Kidney (tissue), 14 donors: ENCODE data around the gene NABP2. TPM values are rescaled to one million over a fixed set of nuclear protein-coding genes. Genes with fewer than 3 reads are reported as not detected.

Experiments used
- DNase-seq, 5 donors: peaks; one replicate each; pipeline ENCODE4 v3.0.0-alpha.2; 2013 to 2020
- FAIRE-seq: peaks from 2 replicates; lab custom pipeline; 2012; peaks lifted over from hg19 to GRCh38; lab: Jason Lieb, UNC
- H3K27ac ChIP-seq, 2 donors: one replicate each; pipeline ENCODE4 v1.7.0; 2013; ENCODE audit warnings: low read depth in 2 of 2, low read length in 2 of 2, inconsistent platforms in 1 of 2
- H3K27me3 ChIP-seq: one replicate; pipeline ENCODE4 v1.7.1; 2013; ENCODE audit warnings: low read length, inconsistent platforms; ENCODE audit not compliant: control insufficient read depth, insufficient read depth
- H3K36me3 ChIP-seq, 3 donors: one replicate each; pipeline versions ENCODE4 v1.7.0 to v1.7.1; 2013; ENCODE audit warnings: low read length in 3 of 3, control low read depth in 1 of 3, inconsistent platforms in 1 of 3; ENCODE audit not compliant: insufficient read depth in 3 of 3, control insufficient read depth in 2 of 3
- H3K4me1 ChIP-seq, 3 donors: one replicate each; pipeline versions ENCODE4 v1.7.0 to v1.7.1; 2013; ENCODE audit warnings: low read length in 3 of 3, inconsistent platforms in 1 of 3, low read depth in 1 of 3; ENCODE audit not compliant: control insufficient read depth in 2 of 3, insufficient read depth in 2 of 3
- H3K4me3 ChIP-seq, 3 donors: one replicate each; pipeline versions ENCODE4 v1.7.0 to v1.8.1; 2013; ENCODE audit warnings: low read length in 3 of 3, control low read depth in 1 of 3, inconsistent platforms in 1 of 3
- H3K9ac ChIP-seq, 3 donors: one replicate each; pipeline versions ENCODE4 v1.7.0 to v1.7.1; 2013; ENCODE audit warnings: low read length in 3 of 3, control low read depth in 1 of 3, inconsistent platforms in 1 of 3
- H3K9me3 ChIP-seq, 3 donors: one replicate each; pipeline versions ENCODE4 v1.7.0 to v1.7.1; 2013; ENCODE audit warnings: low read length in 3 of 3, control low read depth in 1 of 3, inconsistent platforms in 1 of 3; ENCODE audit not compliant: control insufficient read depth in 2 of 3, insufficient read depth in 1 of 3
- CTCF ChIP-seq: IDR thresholded peaks from 3 replicates; pipeline ENCODE4 v1.5.1; 2012; ENCODE audit warnings: mild to moderate bottlenecking, moderate library complexity, borderline replicate concordance; ENCODE audit not compliant: insufficient read depth; ENCODE audit errors: extremely low read depth
- intact Hi-C: fragments of 100-400 bp; cut with DNase I; formaldehyde crosslinking; loops from one replicate; pipeline ENCODE4 v1.11.1; 2022
- polyA plus RNA-seq: library from polyadenylated mRNA; stranded (reverse); fragments of 350-450 nt; fragmentation: Illumina TruSeq; extraction: RNeasy Lipid Tissue Mini Kit (QIAGEN cat#74804); gene quantifications from one replicate; pipeline ENCODE4 v1.2.3, GENCODE V29; 2014; ENCODE audit warnings: low read depth, low replicate concordance; ENCODE audit not compliant: insufficient read depth
- total RNA-seq: library from RNA; stranded (reverse); fragmentation: NEBNext Ultra II Directional; extraction: Animal tissue kit (Norgen Biotek cat#: 25700); gene quantifications from one replicate; pipeline ENCODE4 v1.2.1, GENCODE V29; 2021
- donor health status: control.
- donor health status: control.
- donor health status: control.
- donor health status: control.
- donor health status: control.
- donor health status: DM: yes; HTN: yes; CAD: no.
- donor health status: Normal renal cell carcinoma (clear cell type).

NABP2 gene
- total and polyA plus RNA-seq, 2 donors from 2014 or later = 31.0 to 42.3 TPM

DNA sequence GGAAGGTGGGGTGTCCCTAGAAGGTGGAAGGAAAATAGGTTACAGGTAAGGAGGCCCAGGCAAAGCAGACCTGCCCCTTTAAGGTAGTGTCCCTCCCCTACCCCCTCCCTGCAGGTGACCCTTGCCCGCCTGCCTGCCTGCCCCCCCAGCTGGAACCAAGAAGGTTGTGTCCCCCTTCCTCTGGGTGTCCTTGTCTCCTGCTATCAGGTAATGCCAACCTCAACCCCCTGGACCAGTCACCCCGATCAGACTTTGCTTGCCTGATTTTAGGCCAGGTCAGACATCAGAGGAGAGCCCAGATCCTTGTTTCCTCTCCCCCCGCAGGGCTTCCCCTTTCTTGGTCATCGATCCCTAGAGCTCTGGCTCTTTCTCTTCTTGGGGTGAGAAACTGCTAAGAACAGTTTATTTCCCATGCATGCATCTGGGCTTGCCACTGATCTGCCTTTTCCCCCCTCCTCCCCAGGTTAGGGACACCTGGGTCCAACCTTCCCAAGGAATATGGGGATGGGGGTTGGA is 5.8 kb downstream of the NABP2 start, which contains the start of gene SLC39A5:
Gene SLC39A5, plus strand, starts transcription at position 136 of the 516 bp plus-strand sequence. CDS start 1,224 bp downstream, outside the sequence.
- Histone ChIP-seq H3K9me3 (no peaks in the 10 kb centered on the region), H3K27ac (peak within 1 kb of the TSS; percentile 84 to 88), H3K36me3 (peaks cover 0 to 2% (median 0%) of the 10 kb centered on the region in 3 donors), H3K9ac (peak within 1 kb of the TSS in 2 of 3 donors; percentile 8 to 55), H3K4me1 (peaks cover 0 to 4% (median 0%) of the 10 kb centered on the region in 3 donors), H3K27me3 (no peaks in the 10 kb centered on the region), H3K4me3 (peak within 1 kb of the TSS in 2 of 3 donors; percentile 64 to 68)
- no peak for TF ChIP-seq CTCF
- FAIRE-seq = no peak
- DNase-seq = no peak
- intact Hi-C loops = no loop called here

- Histone ChIP-seq H3K4me1 (peaks cover 0 to 4% (median 0%) of the 10 kb centered on the region in 3 donors), H3K9ac (peak overlapping the region in 2 of 3 donors; percentile 8 to 55), H3K36me3 (peaks cover 0 to 2% (median 0%) of the 10 kb centered on the region in 3 donors), H3K27ac (peak overlapping the region; percentile 84 to 88), H3K27me3 (no peaks in the 10 kb centered on the region), H3K9me3 (no peaks in the 10 kb centered on the region), H3K4me3 (peak overlapping the region in 2 of 3 donors; percentile 64 to 68)
- intact Hi-C loops = no loop called here
- peak in 4 of 5 donors; percentile 39 to 78 (median 58) for DNase-seq
- TF ChIP-seq CTCF = no peak
- no peak for FAIRE-seq
Measured at GRCh38 chr12:56230432-56231183, 6.5 kb downstream of the NABP2 start.

DNA sequence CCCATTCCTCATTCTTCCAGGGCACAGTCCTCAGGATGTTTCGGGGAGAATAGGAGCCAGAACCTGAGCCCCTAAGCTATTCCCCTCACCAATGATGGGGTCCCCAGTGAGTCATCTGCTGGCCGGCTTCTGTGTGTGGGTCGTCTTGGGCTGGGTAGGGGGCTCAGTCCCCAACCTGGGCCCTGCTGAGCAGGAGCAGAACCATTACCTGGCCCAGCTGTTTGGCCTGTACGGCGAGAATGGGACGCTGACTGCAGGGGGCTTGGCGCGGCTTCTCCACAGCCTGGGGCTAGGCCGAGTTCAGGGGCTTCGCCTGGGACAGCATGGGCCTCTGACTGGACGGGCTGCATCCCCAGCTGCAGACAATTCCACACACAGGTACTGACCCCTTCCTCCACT is 7.0 kb downstream of the NABP2 start:
- Histone ChIP-seq H3K4me1 (peaks cover 0 to 4% (median 0%) of the 10 kb centered on the region in 3 donors), H3K36me3 (peaks cover 0 to 3% (median 0%) of the 10 kb centered on the region in 3 donors), H3K9ac (peak overlapping the region in 1 of 3 donors; percentile 30), H3K9me3 (no peaks in the 10 kb centered on the region), H3K4me3 (peak overlapping the region in 2 of 3 donors; percentile 64 to 68), H3K27ac (peak overlapping the region in 1 of 2 donors; percentile 84), H3K27me3 (no peaks in the 10 kb centered on the region)
- no peak for TF ChIP-seq CTCF
- DNase-seq (no peak), FAIRE-seq (no peak)
- intact Hi-C loops = no loop called here
